Mesothelial cell of epicardium (in vitro differentiated cells): ENCODE data around the gene PDLIM3. TPM values are rescaled to one million over a fixed set of nuclear protein-coding genes. Genes with fewer than 3 reads are reported as not detected.

Source experiments
- DNase-seq, 2 experiments: peaks; one replicate each; pipeline ENCODE4 v3.0.0; 2021; ENCODE audit warnings: low spot score in 2 of 2; ENCODE audit not compliant: unreplicated experiment in 2 of 2
- H3K27ac Mint-ChIP-seq: 2 replicates; pipeline ENCODE4 v1.8.0; 2021; ENCODE audit warnings: mixed read lengths
- H3K27me3 Mint-ChIP-seq: 2 replicates; pipeline ENCODE4 v1.8.0; 2021; ENCODE audit warnings: low read depth, mixed read lengths
- H3K36me3 Mint-ChIP-seq: 2 replicates; pipeline ENCODE4 v1.8.0; 2021; ENCODE audit warnings: mixed read lengths
- H3K4me1 Mint-ChIP-seq: 2 replicates; pipeline ENCODE4 v1.8.0; 2021; ENCODE audit warnings: mixed read lengths
- H3K4me3 Mint-ChIP-seq: 2 replicates; pipeline ENCODE4 v1.8.0; 2021; ENCODE audit warnings: mild to moderate bottlenecking, moderate library complexity, mixed read lengths
- H3K9me3 Mint-ChIP-seq: 2 replicates; pipeline ENCODE4 v1.8.0; 2021; ENCODE audit warnings: mixed read lengths
- CTCF ChIP-seq: fragments of 200-600 bp; sonication (generic); IDR thresholded peaks from one replicate; pipeline ENCODE4 v1.5.0; 2021; ENCODE audit warnings: antibody characterized with exemption; ENCODE audit not compliant: unreplicated experiment
- total RNA-seq: library from RNA; stranded (reverse); gene quantifications from 3 replicates; pipeline ENCODE4 v1.2.1, GENCODE V29; 2021

PDLIM3 gene
- total RNA-seq, 1 donor from 2014 or later: 11.2 TPM

DNA sequence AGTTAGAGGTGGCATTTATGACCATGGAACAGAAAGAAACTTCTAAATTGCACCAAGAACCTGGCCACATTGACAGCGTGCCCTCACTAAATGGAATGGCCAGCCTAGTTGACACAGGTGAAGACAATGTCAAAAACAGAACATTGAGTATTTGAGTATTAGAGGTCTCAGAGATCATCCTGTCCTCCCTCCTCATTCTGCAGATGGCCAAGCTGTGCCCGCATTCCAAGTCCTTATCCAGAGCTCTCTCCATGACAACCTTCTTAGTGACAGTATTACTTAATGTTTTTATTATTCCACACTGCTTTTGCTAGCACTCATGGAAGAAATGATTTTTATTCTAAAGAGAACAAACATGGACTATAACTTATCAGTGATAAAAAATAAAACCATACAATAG lies 53.9 kb downstream of the PDLIM3 start:
- DNase-seq: no peak
- Mint-ChIP-seq H3K36me3 (no peaks in the 10 kb centered on the region), H3K27me3 (peaks cover 61% of the 10 kb centered on the region), H3K27ac (no peak overlapping the region), H3K4me3 (no peak overlapping the region), H3K9me3 (peaks cover 16% of the 10 kb centered on the region), H3K4me1 (no peaks in the 10 kb centered on the region)
- no peak for TF ChIP-seq CTCF

DNA sequence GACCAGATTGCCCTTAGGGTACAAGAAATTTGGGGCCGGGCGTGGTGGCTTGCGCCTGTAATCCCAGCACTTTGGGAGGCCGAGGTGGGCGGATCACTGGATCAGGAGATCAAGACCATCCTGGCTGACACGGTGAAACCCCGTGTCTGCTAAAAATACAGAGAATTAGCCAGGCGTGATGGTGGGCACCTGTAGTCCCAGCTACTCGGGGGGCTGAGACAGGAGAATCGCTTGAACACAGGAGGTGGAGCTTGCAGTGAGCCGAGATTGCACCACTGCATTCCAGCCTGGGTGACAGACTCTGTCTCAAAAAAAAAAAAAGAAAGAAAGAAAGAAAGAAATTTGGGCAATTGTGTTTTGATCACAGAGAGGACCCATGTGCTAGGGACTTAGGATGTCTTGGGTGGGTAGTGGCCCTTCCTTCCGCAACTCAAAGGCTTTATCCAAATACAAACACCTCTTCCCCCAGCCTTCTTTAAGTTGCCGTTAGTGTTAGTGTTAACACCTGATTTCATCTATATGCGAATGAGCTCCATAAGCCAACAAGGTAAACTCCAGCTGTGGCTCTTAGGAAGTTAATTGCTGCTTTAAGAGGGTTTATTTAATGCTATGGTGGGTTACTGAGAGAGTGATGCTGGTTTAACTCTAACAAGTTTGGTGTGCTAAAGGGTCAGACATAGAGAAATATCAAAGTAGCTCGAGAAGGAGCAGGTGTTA lies 55.1 kb downstream of the PDLIM3 start:
- Mint-ChIP-seq H3K36me3 (no peaks in the 10 kb centered on the region), H3K27me3 (peaks cover 61% of the 10 kb centered on the region), H3K9me3 (peaks cover 9% of the 10 kb centered on the region), H3K27ac (no peak overlapping the region), H3K4me3 (no peak overlapping the region), H3K4me1 (no peaks in the 10 kb centered on the region)
- no peak for TF ChIP-seq CTCF
- DNase-seq: no peak

- no peak for TF ChIP-seq CTCF
Measured at GRCh38 chr4:185479507-185479971, 55.8 kb downstream of the PDLIM3 start.

DNA sequence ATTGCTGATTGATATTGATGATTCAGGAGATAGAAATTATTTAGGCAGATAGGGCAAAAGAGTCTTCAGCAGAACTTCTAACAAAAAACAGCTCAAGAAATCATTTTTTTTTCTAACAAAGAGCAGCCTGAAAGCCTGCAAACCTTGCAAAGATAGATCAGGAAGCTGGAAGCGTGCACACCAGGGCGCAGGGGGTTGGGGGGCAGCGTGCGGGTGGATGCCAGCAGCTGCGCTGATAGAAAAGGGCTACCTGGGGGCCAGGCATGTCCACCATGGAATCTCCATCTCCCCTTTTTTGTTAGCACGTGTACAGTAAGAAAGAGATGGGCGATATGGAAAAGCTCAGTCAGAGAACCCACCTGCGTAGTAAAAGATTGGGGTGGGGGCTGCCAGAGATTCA lies 62.1 kb downstream of the PDLIM3 start:
- TF ChIP-seq CTCF: no peak
- Mint-ChIP-seq H3K27ac (no peak overlapping the region), H3K4me1 (peaks cover 2% of the 10 kb centered on the region), H3K9me3 (no peaks in the 10 kb centered on the region), H3K27me3 (peaks cover 39% of the 10 kb centered on the region), H3K36me3 (no peaks in the 10 kb centered on the region), H3K4me3 (no peak overlapping the region)
- no peak for DNase-seq

More at GRCh38 chr4:185479507-185479971, 55.8 kb downstream of the PDLIM3 start:
- H3K4me3 Mint-ChIP-seq: no peak overlapping the region
- no peaks in the 10 kb centered on the region for H3K4me1 Mint-ChIP-seq
- H3K27me3 Mint-ChIP-seq: peaks cover 60% of the 10 kb centered on the region
- H3K27ac Mint-ChIP-seq: no peak overlapping the region
- no peak for DNase-seq
- H3K9me3 Mint-ChIP-seq: peaks cover 6% of the 10 kb centered on the region
- H3K36me3 Mint-ChIP-seq: no peaks in the 10 kb centered on the region

- Mint-ChIP-seq H3K4me1 (peaks cover 2% of the 10 kb centered on the region), H3K36me3 (no peaks in the 10 kb centered on the region), H3K27ac (peak overlapping the region; percentile 45), H3K27me3 (peaks cover 39% of the 10 kb centered on the region), H3K9me3 (no peaks in the 10 kb centered on the region), H3K4me3 (peak overlapping the region; percentile 85)
- no peak for DNase-seq
- TF ChIP-seq CTCF: no peak
Measured at GRCh38 chr4:185472103-185472542, 63.2 kb downstream of the PDLIM3 start.
